OCI-M2 (cell line): Measurements from ENCODE around the gene FAM53B.

Source experiments
- DNase-seq: peaks from one replicate; lab custom pipeline; 2025; ENCODE audit not compliant: unreplicated experiment; lab: John Stamatoyannopoulos, UW

FAM53B gene

DNA sequence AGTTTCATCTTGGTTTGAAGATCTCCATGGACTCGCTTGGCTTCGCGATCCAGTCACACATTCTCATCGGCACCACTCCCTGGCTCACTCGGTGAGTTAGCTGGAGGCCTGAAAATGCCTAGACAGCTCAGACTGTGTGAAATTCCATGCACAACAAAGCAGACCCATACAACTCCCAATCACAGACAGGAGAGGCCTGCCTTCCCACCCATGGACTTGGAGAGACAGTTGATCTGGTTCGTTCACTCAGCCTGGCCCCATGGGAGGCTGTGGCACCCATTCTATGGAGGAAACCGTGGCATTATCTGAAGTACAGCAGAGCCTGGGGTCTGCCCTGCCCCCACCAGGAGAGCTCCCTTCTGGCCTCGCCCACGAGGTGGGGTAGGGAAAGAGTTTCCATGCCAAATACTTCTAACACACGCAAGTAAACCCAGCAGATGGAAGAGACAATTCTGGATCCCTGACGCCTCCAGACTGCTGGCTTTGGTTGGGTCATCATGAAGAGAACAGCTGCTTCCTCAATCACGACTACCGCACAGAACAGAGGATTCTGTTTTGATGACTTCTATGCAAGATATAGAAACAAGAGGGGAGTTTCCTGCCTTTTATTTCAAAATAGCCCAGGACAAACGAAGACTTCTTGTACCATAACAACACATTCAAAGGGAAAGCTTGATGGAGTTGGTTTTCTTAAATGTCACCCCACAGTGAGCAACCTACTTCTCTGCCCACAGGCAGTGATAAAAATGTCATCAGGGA is 15.9 kb downstream of the FAM53B start:
- DNase-seq, result no peak

DNA sequence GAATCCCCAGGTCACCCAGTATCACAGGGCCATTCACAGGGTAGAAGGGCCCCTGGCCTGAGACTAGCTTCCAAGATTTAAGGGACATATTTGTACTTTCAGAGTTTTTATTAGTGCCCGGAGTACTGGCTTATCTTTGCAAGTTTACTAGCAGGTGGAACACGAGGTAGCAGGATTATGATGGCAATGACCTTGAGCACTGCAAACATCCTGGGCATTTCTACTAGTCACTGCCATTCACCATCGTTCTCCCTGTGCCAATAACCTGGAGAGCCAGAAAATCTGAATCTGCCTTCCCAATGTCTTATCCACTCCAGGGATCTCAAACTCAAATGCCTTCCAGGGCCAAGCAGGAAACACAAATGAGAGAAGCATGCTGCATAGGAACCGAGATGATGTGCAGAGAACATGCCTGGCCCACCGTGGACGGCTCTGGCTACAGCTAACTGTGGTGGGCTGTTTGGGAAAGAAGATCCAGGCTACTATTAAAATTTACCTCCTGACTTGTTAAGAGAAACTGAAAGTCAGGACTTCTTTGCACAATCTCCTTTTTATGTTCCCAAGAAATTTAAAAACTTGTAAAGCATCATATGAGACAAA is 16.7 kb downstream of the FAM53B start:
- DNase-seq, result no peak

DNA sequence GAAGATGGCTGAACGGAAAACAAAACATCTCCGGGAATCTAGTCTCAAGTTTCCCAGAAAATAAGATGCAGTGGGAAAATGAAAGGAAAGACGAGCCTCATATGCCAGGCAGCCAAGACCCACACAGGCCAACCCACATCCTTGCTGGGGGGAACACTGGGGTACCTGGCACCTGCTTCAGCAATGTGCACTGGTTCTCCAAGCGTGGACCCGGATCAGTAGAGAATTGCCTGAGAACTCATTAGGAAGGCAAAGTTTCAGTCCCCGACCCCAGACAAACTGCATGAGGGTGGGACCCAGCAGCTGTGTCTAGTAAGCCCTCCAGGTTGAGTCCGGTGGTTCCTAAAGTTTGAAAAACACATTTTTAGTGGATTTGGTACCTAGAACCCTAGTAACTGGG is 18.4 kb downstream of the FAM53B start:
- DNase-seq, result no peak

DNA sequence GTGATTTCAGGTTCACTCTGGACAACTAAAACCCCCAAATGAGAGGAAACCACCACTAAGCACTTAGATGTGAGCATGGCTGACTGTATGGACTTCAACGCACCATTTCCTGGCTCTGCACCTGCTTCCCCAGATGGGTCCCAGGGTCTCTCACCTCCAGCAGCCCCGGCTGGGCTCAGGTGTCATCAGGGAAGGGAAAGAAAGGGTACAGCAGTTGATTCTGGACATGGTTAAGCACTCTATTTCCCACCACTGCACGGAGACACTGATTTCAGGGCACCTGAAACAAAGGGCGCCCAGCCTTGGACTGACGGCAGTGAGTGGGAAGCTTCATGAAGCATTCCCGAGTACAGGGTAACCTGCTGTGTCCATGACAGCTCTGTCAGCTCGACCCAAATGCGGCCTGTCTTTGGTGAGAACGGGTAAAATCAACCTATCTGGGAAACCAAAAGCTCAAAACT is 19.0 kb downstream of the FAM53B start:
- DNase-seq, result no peak

DNA sequence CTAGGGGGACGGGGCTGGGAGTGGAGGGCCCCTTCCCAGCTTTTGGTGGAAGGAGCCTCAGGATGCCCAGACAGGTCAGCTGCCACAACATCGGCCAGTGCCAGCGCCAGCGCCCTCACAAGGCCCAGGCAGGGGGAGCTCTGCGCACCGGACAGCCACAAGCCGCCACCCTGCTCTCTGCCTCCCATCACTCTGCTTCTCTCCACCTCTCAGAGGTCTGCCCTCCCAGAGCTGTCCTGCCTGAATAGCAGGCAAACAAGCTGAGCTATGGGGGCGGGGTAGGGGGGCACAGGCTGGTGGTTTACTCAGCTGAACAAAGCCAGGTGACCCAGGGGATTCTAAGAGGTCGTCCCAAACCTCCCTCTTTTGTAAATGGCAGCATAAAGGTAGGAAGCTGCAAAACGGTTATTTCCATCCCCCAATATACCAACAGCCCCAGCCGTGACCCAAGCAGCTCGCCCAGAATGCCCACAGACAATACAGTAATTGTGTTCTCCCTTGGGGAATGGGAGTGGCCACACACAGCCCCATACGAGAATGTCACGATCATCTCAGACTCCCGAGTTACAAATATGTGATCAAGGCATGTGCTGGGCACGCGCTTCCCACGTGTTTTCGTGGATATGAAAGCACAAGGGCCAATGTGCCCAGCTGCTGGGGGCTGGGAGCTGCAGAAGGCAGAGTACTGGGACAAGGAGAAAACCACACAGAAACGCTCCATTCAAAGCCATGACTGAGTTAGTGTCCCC is 19.7 kb downstream of the FAM53B start:
- no peak for DNase-seq

DNA sequence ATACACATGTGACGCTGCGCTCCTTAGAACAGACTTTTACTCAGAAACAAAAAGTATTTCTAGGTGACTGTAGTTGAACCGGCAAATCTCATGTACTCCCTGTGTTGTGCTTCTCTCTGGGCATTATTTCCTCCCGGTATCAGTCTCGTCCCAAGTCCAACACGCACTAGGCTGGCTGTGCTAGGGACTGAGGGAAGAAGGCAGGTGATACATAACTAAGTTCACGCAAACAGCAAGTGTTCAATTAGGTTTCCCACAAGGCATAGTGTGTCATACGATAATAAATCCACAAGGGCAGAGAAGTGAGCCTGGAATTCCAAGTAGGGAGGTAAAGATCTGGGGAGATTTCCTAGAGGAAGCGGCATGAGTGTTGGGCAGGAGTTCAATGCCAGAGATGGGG is 20.4 kb downstream of the FAM53B start:
- no peak for DNase-seq

DNA sequence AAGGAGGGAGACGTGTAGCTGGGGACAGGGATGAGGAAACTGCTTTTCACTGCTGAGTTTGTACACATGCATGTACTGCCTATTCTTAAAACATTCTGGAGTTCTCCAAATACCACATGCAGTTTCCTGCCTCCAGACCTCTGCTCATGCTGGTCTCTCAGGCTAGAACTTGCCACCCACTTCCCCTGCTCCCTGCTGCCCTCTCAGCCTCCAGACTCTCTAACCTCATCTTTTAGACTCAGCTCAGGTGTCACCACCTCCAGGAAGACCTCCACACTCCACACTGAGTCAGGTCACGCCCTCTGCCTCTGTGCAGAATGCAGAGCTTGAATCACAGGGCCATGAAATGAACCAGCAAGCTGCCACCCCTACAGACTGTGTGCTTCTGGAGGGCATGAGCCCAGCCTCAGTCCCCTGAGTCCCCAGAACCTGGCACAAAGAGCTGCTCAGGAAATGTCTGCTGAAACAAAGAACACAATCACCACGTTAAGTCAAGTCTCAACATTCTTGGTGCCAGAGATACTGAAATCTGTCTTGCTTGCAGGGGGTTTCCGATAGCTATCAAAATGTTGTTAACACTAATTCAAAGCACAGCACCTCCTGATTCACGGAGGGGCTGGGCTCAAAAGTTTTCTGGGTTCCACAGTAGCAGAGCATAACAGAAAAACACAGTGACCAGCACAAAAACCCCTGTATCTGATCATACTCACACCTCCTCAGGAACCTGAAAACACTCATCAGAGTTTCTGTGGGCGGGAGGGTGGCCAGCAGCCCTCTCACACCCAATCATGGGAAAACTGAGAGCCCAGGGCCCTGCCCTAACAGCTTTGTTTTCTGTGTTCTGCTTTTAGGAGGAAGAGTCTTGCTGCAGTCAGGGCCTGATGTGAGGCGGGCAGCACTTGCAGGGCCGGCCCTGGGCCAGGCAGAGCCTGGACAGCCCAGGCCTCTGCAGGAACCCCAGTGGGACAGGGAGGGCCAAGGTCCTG is 21.1 kb downstream of the FAM53B start:
- DNase-seq, result no peak

DNA sequence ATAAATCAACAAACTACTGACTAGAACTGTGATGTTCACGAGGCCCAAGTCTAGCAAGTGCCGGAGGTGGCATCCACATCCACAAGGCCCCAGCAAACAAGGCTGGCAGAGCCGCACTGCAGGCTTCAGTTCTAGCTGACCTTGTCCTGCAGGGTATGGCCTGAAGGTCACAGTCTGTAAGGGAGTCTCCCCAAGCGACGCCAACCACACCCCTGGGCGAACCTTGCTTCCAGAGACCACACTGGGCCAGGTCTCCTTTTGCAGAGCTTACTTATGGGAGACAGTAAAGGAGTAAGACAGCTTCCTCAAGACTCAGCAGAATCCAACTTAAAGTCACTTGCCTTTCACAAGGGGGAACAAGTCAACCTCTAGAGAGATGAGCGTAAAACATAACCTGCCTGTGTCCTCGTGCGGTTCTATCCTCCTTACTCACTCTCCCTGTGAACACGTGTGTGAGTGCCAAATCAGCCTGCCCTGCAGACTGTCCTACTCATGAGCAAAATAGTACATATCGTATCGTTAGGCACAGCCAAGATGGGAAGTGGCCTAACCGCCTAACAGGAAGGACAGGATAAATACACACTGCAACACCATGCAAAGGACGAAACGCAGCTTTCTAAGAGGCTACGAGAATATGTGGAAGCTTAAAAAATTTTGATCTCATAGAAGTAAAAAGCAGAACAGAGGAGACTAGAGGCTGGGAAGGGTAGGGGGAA is 22.7 kb downstream of the FAM53B start:
- no peak for DNase-seq

DNA sequence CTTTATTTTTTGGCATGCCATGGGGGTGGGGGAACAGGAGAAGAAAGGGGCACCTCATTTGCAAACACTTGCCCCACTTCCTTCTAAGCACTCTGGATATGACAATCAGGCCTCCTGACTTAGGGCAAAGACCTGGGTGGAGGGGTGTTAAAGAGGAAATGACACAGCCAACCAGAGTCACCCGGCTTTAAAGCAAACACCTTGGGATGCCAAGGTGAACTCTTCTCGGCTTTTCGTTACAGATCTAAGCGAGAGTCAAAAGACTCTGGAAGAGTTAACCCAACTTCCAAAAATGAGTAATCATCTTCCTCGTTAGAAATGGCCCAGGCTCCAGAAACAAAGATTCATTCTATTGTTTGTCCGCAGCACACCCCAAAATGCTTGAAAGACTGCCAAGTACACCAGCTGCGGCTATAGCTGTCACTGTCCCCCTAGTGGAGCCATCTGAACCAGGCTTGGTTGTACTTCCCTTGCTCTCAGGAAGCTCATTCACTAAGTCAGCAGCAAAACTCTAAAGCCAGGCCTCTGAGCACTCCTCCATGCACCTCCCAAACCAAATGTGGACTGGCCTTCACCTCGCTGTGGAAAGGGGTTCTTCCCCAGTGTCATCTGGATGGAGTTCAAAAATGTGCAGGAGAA is 24.8 kb downstream of the FAM53B start:
- DNase-seq, result no peak

DNA sequence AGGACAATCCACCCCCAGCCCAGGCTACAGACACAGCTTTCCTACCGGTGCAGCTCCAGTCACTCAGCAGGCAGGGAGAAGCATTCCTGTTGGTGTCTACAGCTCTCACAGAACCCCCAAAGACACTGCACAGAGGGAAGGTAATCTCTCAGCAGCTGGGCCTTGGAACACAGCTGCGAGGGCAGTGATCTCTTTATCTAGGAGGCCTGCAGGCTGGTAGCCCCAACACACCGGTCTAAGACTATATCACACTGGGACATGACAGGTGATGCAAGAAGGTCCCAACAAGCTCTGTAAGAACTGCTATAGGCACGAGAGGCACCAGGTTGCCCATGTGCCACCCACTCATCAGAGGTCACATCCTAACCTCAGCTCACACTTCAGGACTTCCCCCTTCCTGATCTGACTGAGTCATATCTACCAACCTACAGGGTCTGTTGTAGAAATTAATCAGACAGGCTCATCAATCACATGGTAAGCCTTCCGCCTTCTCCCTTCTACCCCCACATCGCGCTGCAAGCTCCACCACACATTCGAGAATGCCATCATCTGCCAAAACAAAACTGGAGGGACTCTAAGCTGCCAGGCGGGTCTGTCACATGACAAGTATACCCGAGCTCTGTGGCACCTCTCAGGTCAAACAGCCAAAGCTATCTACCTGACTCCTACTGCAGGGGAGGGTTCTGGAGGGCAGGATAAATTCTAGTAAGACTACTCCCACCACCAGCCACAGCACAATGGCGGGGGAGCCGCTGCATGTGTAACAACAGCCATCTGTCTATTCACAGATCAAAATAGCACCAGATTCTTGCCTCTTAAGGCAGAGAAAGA is 26.1 kb downstream of the FAM53B start:
- DNase-seq, result peak; percentile 58

DNA sequence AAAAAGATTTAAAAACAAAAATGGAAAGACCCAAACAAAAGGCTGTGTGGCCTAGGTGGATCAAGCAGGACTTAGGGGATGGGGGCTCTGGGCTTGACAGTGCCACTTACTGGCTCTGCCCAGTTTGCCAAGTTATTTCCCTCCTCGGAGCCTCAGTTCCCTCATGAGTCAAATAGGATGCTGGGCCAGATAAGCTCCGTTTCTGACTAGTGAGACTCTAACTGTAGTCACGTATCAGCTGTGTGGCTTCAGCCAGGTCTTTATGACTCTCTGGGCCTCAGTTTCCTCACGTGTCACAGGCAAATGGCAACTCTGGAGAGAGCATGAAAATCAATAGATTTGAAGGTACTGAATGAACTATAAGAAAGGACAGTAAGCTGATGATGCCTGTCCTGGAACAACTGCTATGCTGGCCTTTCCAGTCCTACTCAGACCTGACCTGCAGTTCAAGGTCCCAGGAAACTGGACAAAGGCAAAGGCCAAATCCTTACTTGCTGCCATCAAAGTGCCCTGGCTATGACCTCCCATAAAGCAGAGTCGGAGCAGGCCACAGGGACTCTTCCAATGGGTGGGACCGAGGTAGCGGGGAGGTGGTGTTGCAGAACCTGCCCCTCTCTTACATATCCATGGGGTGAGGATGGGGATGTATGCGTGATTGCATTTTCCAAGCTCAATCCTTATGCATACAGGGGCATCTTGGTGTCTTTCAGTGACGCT is 27.0 kb downstream of the FAM53B start:
- DNase-seq, result no peak

DNA sequence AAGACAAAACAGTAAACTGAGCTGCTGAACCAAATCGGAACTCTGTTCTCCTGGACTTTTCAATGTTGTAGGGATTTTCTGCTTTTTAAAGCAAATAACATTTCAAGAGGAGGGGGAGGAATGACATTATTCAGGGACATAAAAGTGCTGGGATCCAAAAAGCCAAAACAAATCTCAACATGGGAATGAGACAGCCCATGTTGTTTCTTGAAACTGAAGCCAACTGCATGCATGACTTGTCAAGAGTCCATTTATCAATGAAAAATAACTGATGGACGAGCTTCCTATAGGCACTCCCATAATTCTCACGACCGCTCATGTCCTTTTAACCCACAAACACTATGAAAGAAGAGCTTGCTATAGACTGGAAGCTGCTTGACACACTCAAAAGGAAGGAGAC is 27.8 kb downstream of the FAM53B start:
- no peak for DNase-seq

DNA sequence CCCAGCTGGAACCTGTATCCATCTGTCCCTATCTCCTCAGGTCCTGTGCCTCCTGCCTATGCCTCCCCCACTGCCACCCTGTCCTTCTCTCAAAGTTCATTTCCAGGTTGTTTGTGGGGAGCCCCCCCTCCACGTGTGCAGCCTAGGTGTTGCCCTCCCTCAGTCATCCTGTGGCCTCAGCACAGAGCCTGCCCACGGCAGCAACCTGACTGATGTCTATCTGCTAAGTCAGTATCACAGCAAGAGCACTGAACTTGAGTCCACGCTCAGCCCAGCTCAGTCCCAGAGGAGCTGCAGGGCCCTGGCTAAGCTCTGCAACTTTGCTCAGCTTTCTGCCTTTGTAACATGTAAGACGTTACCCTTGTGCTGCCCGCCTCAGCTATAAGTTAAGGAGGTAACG is 28.7 kb downstream of the FAM53B start:
- DNase-seq, result no peak

DNA sequence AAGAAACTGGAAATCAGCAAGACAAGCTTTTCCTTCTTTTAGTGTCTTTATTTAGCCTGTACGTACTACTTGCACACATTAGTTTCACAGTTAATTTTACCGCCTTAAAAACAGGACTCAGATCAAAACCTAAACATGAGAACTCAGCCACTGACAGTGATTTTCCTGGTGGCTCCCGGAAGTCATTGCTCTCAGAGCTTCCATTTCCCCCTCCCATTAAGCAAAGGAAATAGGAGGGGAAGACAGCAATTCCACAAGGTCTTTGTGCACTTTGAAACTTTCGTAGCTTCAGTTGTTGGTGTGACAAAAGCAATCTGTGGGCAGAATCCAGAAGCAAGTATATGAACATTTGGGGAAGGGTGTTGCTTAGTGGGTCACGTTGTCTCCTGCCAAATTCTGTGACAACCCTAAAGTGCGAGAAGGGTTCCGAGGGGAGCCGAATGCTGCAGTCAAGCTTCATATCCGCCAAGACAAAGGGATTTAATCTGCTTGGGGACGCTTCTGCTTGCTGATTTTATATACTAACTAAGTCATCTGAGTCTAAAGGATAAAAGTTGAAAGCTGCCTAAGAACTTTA is 30.4 kb downstream of the FAM53B start:
- no peak for DNase-seq

DNA sequence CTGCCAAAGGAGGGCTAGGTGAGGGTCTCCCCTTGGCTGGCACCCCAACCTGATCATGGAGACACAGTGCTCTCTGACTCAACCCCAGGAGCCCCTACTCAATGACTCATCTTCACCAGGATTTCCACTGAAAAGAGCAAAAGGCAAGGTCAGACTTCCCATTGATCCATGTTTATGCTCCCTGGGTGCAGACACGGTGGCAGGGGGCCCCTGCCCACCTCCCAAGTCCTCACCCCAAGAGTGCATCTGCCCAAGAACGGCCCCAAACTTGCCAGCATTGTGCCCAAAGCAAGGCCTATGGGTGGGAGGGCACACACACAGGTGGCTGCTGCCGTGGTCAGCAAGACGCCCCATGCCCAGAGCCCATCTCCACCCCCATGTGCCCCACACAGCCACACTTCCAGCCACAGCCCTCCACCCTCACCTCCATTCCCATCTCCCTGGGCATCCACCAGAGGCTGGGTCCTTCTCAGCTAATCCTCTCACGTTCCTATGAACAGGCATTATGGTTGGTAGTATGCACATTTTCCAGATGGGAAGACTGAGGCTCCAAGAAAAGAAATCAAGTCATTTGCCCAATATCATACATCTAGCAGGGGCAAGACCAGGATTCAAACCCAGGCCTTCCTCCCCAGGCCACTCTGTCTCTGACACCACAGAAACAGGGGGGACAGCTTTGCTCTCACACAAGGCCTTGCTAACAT is 31.3 kb downstream of the FAM53B start:
- DNase-seq, result no peak

DNA sequence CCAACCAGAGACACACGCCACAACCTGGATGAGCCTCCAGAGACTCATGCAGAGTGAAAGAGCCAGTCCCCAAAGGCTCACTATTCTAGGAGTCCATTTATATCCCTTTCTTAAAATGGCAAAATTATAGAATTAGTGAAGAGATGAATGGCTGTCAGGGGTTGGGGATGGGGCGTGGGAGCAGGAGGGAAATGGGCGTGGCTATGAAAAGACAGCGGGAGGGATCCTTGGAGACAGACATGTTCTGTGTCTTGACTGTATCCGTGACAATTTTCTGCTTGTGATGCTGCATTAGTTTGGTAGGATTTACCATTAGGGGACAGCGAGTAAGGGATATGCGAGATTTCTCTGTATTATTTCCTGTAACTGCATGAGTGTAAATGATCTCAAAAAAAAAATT is 33.0 kb downstream of the FAM53B start:
- no peak for DNase-seq

DNA sequence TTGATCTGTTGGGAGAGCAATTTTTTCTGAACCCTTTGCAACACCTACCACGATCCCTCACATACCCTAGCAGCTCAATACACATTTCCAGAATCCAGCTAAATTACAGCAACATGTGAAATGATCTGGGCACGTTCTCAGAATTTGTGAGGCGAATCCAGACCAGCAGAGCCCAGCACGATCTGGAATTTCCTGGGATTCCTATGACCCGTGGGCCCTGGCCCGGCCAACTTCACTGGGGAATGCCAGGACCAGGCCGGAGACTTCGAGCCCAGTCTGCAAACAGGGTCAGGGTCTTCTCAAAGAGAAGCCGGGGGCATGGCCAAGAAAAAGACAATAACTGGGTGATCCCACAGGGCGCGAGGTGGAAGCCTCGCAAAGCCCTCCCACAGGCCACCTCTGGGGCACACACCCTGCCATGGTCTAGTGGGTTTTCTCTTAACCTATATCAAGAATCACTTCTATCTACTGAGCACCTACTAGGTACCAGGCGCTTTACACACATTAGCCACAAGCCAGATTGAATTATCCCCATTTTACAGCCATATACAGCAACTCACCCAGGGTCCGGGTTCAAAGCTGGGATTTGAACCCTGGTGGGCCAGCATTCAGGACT is 33.8 kb downstream of the FAM53B start:
- DNase-seq, result no peak
